Kidney epithelial cell (primary cell): Measurements from ENCODE around the gene BHMT. TPM values are rescaled to one million over a fixed set of nuclear protein-coding genes. Genes with fewer than 3 reads are reported as not detected.
A peak's percentile ranks its signal among the peaks of the same experiment; 100 is the strongest.

ENCODE experiments used
- DNase-seq: peaks from one replicate; pipeline ENCODE4 v3.0.0-alpha.2; 2010; ENCODE audit warnings: low read depth
- H3K27me3 ChIP-seq: 2 replicates; pipeline ENCODE4 v1.6.0; 2011; ENCODE audit warnings: low read length; ENCODE audit not compliant: control insufficient read depth, insufficient read depth
- H3K36me3 ChIP-seq: 2 replicates; pipeline ENCODE4 v1.5.1; 2011; ENCODE audit warnings: low read length; ENCODE audit not compliant: control insufficient read depth, insufficient read depth
- H3K4me3 ChIP-seq: 2 replicates; pipeline ENCODE4 v1.5.1; 2011; ENCODE audit warnings: low read depth, mild to moderate bottlenecking, control low read depth, low read length
- total RNA-seq: library from RNA; depleted of rRNA; stranded (reverse); fragments of >200 nt; gene quantifications from 2 replicates; pipeline ENCODE4 v1.2.3, GENCODE V29; 2015
- TF ChIP-seq, protein P1 (sequence below): IDR thresholded peaks from 2 replicates; pipeline ENCODE4 v1.5.1; 2011; ENCODE audit warnings: mild to moderate bottlenecking, moderate library complexity, low read length, control low read depth, inconsistent platforms; ENCODE audit not compliant: insufficient read depth, poor library complexity, severe bottlenecking

BHMT gene, protein sequence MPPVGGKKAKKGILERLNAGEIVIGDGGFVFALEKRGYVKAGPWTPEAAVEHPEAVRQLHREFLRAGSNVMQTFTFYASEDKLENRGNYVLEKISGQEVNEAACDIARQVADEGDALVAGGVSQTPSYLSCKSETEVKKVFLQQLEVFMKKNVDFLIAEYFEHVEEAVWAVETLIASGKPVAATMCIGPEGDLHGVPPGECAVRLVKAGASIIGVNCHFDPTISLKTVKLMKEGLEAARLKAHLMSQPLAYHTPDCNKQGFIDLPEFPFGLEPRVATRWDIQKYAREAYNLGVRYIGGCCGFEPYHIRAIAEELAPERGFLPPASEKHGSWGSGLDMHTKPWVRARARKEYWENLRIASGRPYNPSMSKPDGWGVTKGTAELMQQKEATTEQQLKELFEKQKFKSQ
- total RNA-seq, result 0.14 and 0.88 TPM in 2 replicates

DNA sequence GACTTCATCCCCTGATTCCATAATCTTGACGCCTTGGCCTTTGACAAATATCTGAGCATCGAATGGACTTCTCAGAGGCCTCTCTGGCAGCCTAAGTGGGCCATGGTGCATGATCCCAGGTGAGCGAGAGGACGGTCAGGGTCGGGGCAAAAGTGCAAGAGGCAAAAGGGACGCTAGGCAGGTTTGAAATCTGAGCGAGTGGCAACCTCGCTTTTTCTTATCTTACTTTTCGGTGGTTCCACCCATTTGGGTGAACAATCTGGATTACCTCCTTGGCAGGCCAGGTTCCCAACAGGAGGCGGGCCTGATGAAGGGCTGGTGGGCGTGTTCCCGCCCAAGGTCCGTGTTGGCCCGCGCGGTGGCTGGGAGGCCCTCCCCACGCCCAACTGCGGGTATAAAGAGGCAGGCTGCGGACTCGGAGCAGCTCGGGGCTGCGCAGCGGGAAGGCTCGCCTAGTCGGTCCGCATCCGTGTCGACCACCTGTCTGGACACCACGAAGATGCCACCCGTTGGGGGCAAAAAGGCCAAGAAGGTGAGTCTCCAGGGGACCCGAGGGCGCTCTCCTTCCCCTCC, at the start of gene BHMT:
Gene BHMT (plus strand): TSS at position 423 of the 573 bp plus-strand sequence. CDS start 77 bp downstream, at position 500.
- TF ChIP-seq, protein P1, sequence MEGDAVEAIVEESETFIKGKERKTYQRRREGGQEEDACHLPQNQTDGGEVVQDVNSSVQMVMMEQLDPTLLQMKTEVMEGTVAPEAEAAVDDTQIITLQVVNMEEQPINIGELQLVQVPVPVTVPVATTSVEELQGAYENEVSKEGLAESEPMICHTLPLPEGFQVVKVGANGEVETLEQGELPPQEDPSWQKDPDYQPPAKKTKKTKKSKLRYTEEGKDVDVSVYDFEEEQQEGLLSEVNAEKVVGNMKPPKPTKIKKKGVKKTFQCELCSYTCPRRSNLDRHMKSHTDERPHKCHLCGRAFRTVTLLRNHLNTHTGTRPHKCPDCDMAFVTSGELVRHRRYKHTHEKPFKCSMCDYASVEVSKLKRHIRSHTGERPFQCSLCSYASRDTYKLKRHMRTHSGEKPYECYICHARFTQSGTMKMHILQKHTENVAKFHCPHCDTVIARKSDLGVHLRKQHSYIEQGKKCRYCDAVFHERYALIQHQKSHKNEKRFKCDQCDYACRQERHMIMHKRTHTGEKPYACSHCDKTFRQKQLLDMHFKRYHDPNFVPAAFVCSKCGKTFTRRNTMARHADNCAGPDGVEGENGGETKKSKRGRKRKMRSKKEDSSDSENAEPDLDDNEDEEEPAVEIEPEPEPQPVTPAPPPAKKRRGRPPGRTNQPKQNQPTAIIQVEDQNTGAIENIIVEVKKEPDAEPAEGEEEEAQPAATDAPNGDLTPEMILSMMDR, result no peak
- no peaks in the 10 kb centered on the region for H3K36me3 ChIP-seq
- peak within 1 kb of the TSS; percentile 16 for H3K4me3 ChIP-seq
- DNase-seq, result no peak
- peaks cover 16% of the 10 kb centered on the region for H3K27me3 ChIP-seq

DNA sequence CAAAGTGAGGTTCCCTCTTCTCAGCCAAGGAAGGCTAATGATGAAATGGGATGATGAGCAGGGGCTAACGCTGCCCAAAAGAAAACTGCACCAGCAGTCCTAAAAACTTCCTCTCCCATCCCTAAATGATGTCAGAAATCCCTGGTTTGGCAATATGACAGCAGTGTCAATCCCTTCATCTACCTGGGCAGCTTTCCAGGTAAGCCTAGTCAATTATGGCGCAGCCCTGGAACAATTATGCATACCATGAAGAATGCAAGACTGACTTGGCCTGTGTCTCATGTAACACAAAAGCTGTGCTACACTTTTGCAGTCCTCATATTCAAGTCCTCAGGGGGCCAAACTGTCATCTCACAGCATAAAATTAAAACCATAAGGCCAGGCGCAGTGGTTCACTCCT, 49.2 kb upstream of the BHMT start:
- Histone ChIP-seq H3K27me3 (no peaks in the 10 kb centered on the region), H3K36me3 (no peaks in the 10 kb centered on the region), H3K4me3 (no peak overlapping the region)
- no peak for DNase-seq
- TF ChIP-seq, protein P1, result no peak

DNA sequence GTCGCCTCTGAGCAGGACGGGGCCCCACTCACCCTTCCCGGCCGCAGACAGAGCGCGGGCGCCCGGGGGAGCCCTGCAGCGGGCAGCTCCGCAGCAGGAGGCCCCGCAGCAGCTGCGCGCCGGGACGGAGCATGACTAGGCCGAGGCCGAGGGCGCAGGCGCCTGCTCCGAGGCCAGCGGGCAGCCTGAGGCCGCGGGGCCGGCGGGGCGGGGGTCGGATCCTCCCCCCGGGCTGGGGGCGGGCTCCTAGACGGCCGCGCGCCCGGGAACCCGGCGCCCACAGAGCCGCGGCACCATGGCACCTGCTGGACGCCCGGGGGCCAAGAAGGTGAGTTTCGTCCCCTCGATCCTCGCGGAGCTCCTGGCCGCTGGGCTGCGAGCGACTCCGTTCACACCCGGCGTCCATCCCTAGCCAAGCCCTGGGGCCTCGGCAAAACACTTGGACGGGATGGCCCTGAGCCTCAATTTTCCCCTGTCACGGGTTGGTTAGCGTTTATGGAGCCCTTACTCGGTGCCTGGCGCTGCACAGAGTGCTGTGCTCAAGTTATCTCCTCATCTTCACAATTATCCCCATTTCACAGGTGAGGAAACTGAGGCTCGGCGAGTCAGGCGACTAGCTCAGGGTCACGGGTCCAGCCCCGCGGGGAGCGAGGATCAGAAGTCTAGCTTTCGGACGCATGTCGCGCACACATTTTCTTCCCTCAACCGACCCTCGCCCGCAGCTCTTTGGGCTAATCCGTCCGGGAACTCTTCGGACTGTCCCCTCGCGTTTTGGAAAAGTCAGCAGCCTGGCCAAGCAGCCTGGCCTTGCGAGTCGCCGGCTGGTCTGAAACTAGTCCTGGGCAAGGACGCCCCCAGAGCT, 41.9 kb upstream of the BHMT start, which contains the start of the genes BHMT2 and DMGDH:
Gene BHMT2 (plus strand): TSS at position 280 of the 862 bp plus-strand sequence. CDS start 16 bp downstream, at position 296.
Gene DMGDH (minus strand): TSS at position 187 of the 862 bp plus-strand sequence. CDS start 54 bp downstream, at position 133.
- no peak for DNase-seq
- peak within 1 kb of the TSS; percentile 22 for H3K4me3 ChIP-seq

DNA sequence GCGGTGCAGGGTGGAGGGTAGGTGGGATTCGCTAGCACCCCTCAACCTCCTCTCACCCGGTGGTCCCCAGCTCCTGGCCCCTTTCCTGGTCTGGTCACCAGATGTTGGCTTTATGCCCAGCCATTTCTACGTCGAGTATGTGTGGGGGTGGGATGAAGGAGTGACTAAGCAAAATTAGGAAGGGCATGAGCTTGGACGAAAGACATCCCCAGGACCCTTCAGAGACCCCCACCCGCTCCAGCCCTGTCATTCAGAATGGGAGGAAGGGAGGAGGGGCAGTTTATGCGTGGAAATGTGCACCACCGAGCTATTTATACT, 41.3 kb upstream of the BHMT start:
- no peak for DNase-seq
- TF ChIP-seq, protein P1, result no peak
- Histone ChIP-seq H3K36me3 (no peaks in the 10 kb centered on the region), H3K4me3 (no peak overlapping the region), H3K27me3 (no peaks in the 10 kb centered on the region)

More for the DNA sequence above, 41.9 kb upstream of the BHMT start, which contains the start of the genes BHMT2 and DMGDH:
- Histone ChIP-seq H3K36me3 (no peaks in the 10 kb centered on the region), H3K27me3 (no peaks in the 10 kb centered on the region)
- TF ChIP-seq, protein P1, result no peak

DNA sequence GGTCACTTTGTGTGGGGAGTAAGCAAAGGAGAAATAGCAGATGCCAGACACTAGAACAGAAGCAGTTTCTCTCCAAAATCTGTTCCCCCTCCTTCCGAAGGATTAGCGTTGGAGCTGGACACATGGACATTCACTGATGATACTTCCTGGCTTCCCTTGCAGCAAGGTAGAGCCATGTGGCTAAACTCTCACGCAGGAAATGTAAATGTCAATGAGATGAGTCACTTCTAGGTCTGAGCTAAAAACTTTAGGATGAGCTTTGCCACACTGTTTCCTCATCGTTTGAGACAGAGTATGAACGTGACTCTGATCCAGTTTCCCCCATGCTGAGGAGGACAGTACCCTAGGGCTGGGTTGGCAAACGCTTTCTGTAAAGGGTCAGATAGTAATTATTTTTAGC, 37.0 kb upstream of the BHMT start:
- Histone ChIP-seq H3K4me3 (no peak overlapping the region), H3K36me3 (no peaks in the 10 kb centered on the region), H3K27me3 (no peaks in the 10 kb centered on the region)
- DNase-seq, result no peak
- TF ChIP-seq, protein P1, result no peak
